GM18499 (cell line): ENCODE data around the gene RECQL5.

ENCODE experiments used
- ATAC-seq: cut with Tn5 transposase; IDR thresholded peaks from one replicate; pipeline ENCODE4 v1.9.1; 2021; ENCODE audit warnings: moderate number of reproducible peaks; ENCODE audit not compliant: insufficient read depth, unreplicated experiment

RECQL5 gene

DNA sequence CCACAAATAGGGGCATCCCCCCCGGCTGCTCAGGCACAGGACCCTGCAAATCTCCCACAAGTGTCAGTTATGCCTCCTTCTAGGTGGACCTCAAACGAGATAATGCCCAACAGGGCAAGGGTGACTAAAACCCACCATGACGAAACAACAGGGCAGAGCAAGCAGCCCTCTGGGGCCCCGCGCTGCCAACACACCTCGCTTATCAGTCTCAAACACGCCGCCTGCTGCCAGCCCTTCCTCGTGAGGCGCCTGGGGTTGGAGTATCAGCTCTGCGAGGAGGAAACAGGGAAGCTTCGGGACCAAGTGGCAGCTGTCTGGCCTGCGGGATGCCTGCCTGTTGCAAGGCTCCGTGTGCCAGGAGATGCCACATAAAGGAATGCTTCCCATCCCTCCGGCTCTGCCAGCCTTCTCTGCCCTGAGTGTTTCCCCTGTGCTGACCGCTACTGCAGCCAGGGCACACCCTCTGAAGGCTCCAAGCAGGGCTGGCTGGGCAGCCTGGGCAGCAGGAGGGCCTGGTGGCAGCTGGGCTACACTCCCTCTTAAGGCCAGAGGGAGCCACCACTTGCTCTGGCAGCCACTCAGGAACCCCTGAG, 31.2 kb downstream of the RECQL5 start:
- ATAC-seq: no peak

GRCh38 chr17:75634754-75635609, 32.0 kb downstream of the RECQL5 start:
- no peak for ATAC-seq

- no peak for ATAC-seq
Measured at GRCh38 chr17:75634376-75634740, 32.6 kb downstream of the RECQL5 start.

DNA sequence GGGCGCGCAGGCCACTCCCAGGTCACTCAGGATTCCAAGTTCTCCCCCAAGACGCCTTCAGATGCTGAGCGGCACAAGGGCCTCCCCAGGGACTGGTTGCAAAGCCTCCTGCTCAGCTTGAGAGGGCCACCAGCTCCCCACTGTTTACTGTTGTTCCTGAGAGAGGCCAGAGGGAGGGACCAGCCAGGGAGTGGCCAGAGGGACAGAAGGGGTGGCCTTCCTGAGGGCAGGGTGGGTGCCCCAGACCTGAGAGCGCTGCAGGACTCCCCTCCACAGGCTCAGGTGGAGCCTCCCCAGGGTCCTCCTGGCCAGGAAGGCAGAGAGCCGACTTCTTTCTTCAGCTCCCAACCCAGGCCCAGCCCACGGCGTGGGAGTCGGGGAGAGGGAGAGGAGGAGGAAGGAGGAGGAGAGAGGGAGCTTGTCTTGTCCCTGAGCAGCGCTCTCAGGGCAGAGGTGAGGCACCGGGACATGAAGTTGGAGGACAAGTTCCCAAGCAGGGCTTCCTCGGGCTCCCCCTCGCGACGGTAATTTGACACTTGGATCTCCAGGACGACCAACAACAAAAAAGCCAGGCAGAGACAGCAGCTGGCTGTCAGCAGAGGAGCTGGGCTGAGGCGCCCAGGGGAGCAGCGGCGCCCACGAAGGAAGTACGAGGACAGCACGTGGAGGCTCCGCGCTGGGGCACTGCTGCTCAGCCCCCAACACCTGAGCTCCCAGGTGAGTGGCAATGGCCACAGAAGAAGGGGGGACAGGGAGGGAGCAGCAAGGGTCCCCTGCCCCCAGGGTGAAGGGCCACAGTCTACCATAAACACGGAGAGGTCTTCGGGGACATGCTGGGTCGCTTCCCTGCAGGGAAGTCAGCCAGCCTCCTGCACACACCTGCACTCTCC, 33.2 kb downstream of the RECQL5 start:
- ATAC-seq: no peak

GRCh38 chr17:75632863-75633485, 34.0 kb downstream of the RECQL5 start, which contains the start of gene SMIM5:
SMIM5 (plus strand) TSS chr17:75633434; CDS start chr17:75640202, 6,768 bp downstream.
- ATAC-seq: no peak

DNA sequence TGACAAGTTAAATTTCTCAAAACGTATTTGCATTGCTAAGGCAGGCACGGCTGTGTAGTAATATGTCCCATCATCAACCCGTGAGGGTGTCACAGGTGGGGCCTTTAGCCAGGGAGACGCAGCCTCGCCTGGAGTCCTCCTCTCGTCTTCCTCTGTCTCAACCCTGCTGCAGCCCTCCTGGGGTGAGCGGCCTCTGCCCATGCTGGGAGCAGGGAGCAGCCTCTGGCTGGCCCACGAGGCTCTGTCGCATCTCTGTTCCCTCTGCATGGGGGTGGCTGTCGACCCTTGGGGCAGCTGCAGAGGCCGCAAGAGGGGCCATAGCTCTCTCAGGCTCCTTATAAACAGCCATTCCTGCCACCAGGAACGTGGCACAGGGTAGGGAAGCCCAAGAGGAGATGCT, 34.5 kb downstream of the RECQL5 start:
- ATAC-seq: no peak

- no peak for ATAC-seq
Measured at GRCh38 chr17:75631353-75631752, 35.6 kb downstream of the RECQL5 start.

DNA sequence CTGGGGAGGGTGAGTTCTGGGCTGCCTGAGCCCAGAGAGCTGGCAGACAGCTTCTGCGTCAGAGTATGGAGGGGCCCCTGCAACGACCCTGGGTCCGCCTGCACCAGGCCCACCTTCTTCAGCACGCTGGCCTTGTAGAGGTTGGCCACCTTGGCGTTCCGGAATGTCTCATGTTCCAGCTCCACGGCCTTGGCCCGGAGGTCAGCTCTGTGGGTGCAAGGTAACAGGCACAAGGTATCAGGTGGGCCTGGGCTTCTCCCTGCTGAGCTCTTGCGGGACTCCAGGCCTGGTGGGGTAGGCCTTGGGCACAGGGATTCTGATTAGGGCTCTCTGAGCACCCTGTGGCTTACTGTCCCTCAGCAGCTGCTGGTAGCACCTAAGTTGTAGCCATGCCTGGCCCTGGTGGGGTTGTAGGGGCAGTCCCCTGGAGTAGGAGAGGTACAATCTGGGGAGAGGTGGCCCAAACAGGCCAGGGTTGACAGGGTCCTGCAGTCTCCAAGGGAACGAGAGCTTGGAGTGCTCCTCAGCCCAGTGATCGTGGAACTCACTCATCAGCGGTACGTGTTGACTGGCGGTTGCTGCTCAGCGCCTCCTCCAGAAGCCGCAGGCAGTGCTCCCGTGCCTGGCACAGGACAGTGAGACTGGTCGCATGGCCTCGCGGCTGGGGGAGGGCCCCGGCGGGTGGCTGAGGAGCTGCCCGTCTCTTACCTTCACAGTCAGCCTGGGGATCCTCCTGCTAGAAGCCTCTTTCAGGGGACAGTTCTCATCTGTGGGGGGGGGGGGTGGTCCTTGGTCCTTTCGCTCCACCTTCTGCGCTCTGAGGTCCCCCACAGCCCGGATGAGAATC, 36.7 kb downstream of the RECQL5 start:
- no peak for ATAC-seq

GRCh38 chr17:75629157-75629556, 37.8 kb downstream of the RECQL5 start:
- no peak for ATAC-seq

DNA sequence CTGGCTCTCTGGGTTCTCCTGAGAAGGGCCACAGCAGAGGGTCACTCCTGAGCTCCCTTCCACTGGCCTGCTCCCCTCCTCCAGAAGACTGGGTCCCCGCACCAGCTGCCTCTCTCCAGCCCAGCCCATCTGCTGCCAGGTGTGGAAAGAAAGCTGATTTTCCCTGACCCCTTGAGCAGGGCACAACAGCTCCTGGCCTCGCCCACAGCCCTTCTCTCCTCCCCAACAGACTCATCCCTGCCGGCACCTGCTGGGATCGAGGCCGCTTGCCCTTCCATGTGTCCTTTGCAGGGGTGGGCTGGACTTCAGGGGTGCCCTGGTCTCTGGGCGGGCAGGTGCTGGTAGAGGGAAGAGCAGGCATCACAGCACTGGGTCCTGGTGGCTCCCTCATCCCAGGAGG, 38.5 kb downstream of the RECQL5 start:
- no peak for ATAC-seq

DNA sequence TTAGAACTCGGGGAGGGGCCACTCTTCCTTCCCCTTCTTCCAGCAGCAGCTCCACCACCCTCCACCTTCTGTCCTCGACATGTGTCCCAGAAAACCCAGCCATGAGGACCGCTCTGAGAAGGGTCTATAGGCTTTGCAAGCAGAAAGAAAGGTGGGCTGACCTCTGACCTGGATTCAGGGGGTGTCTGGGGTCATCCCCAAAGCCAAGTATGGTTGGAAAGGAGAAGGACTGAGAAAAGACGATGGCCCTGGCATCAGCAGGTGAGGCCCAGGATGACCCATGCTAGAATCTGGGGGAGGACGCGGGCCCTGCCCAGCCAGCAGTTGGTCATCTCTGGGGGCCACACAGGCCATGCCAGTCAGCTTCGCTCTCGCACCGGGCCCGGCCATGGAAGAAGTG, 39.9 kb downstream of the RECQL5 start:
- no peak for ATAC-seq

GRCh38 chr17:75626496-75627038, 40.4 kb downstream of the RECQL5 start:
- no peak for ATAC-seq

GRCh38 chr17:75625813-75626486, 41.0 kb downstream of the RECQL5 start:
- ATAC-seq: no peak

GRCh38 chr17:75624714-75625345, 42.1 kb downstream of the RECQL5 start:
- no peak for ATAC-seq

GRCh38 chr17:75624021-75624420, 42.9 kb downstream of the RECQL5 start:
- ATAC-seq: no peak

- no peak for ATAC-seq
Measured at GRCh38 chr17:75623386-75623785, 43.6 kb downstream of the RECQL5 start.

- ATAC-seq: no peak
Measured at GRCh38 chr17:75622771-75623273, 44.1 kb downstream of the RECQL5 start.

GRCh38 chr17:75622076-75622475, 44.9 kb downstream of the RECQL5 start:
- ATAC-seq: no peak
